ENCODE data around the gene OR6B3. TPM values are rescaled to one million over a fixed set of nuclear protein-coding genes. Genes with fewer than 3 reads are reported as not detected.
A peak's percentile ranks its signal among the peaks of the same experiment; 100 is the strongest.

Gene OR6B3
- total RNA-seq = not detected in 2 replicates

- DNase-seq (ENCODE audit: low read depth in 2 of 2) = no peak
Measured at GRCh38 chr2:240053173-240054155, at the start of gene OR6B3. Gene OR6B3, minus strand, starts transcription at chr2:240053521.

GRCh38 chr2:240098349-240098748, 45.0 kb upstream of the OR6B3 start:
- no peak for DNase-seq (ENCODE audit: low read depth in 2 of 2)

GRCh38 chr2:240095556-240096523, 42.5 kb upstream of the OR6B3 start:
- no peak for DNase-seq (ENCODE audit: low read depth in 2 of 2)

- DNase-seq (ENCODE audit: low read depth in 2 of 2) = no peak
Measured at GRCh38 chr2:240089306-240089705, 36.0 kb upstream of the OR6B3 start.

GRCh38 chr2:240086563-240086962, 33.2 kb upstream of the OR6B3 start:
- no peak for DNase-seq (ENCODE audit: low read depth in 2 of 2)

GRCh38 chr2:240078631-240079030, 25.3 kb upstream of the OR6B3 start:
- no peak for DNase-seq (ENCODE audit: low read depth in 2 of 2)

GRCh38 chr2:240077442-240077841, 24.1 kb upstream of the OR6B3 start:
- no peak for DNase-seq (ENCODE audit: low read depth in 2 of 2)

- no peak for DNase-seq (ENCODE audit: low read depth in 2 of 2)
Measured at GRCh38 chr2:240074545-240074944, 21.2 kb upstream of the OR6B3 start.

GRCh38 chr2:240070907-240071306, 17.6 kb upstream of the OR6B3 start:
- DNase-seq (ENCODE audit: low read depth in 2 of 2) = no peak

- DNase-seq (ENCODE audit: low read depth in 2 of 2) = no peak
Measured at GRCh38 chr2:240069829-240070228, 16.5 kb upstream of the OR6B3 start.

- DNase-seq (ENCODE audit: low read depth in 2 of 2) = no peak
Measured at GRCh38 chr2:240068193-240068592, 14.9 kb upstream of the OR6B3 start.

- DNase-seq (ENCODE audit: low read depth in 2 of 2) = no peak
Measured at GRCh38 chr2:240066489-240066888, 13.2 kb upstream of the OR6B3 start.

GRCh38 chr2:240064898-240065297, 11.6 kb upstream of the OR6B3 start:
- DNase-seq (ENCODE audit: low read depth in 2 of 2) = no peak

- peak; percentile 42 to 65 for DNase-seq (ENCODE audit: low read depth in 2 of 2)
Measured at GRCh38 chr2:240060977-240061591, 7.8 kb upstream of the OR6B3 start.

GRCh38 chr2:240056678-240057077, 3.4 kb upstream of the OR6B3 start:
- DNase-seq (ENCODE audit: low read depth in 2 of 2) = no peak

GRCh38 chr2:240055177-240055917, 2.0 kb upstream of the OR6B3 start:
- DNase-seq (ENCODE audit: low read depth in 2 of 2) = no peak

GRCh38 chr2:240052524-240052923, 797 bp downstream of the OR6B3 start:
- DNase-seq (ENCODE audit: low read depth in 2 of 2) = no peak

- no peak for DNase-seq (ENCODE audit: low read depth in 2 of 2)
Measured at GRCh38 chr2:240051697-240052096, 1.6 kb downstream of the OR6B3 start.

GRCh38 chr2:240050278-240050677, 3.0 kb downstream of the OR6B3 start:
- no peak for DNase-seq (ENCODE audit: low read depth in 2 of 2)

GRCh38 chr2:240048237-240048636, 5.1 kb downstream of the OR6B3 start:
- no peak for DNase-seq (ENCODE audit: low read depth in 2 of 2)

- no peak for DNase-seq (ENCODE audit: low read depth in 2 of 2)
Measured at GRCh38 chr2:240045098-240045497, 8.2 kb downstream of the OR6B3 start.

Data from dermis microvascular lymphatic vessel endothelial cell (primary cell).